Panc1 (cell line): ENCODE measurements around the gene GSG1L. TPM values are rescaled to one million over a fixed set of nuclear protein-coding genes. Genes with fewer than 3 reads are reported as not detected.

Source experiments
- ATAC-seq: fragments of 200-7000 bp; cut with Tn5 transposase; 2 replicates; pipeline ENCODE4 v1.9.1; 2020; ENCODE audit warnings: mild to moderate bottlenecking, moderate library complexity
- BruUV-seq: library from RNA; stranded (reverse); fragments of 400-500 nt; replicated peaks from 2 replicates; lab custom pipeline; 2021; lab: Mats Ljungman, UMichigan
- CTCF ChIA-PET: fragments of 300-600 bp; sonication (Branson Sonifier 250); formaldehyde crosslinking; loops from one replicate; lab custom pipeline; 2022; ENCODE audit warnings: antibody characterized with exemption; lab: Charles Lee
- POLR2A ChIA-PET: fragments of 300-600 bp; sonication (Branson Sonifier 250); formaldehyde crosslinking; loops from one replicate; lab custom pipeline; 2022; ENCODE audit warnings: antibody characterized with exemption; lab: Charles Lee
- DNase-seq: peaks from one replicate; pipeline ENCODE4 v3.0.0-alpha.2; 2010; ENCODE audit warnings: low read depth, low spot score
- H3K27ac ChIP-seq: 2 replicates; pipeline ENCODE4 v1.5.1; 2011; ENCODE audit warnings: mild to moderate bottlenecking, low read length, inconsistent platforms
- H3K27me3 ChIP-seq: fragments of 200-500 bp; sonication (Bioruptor generic); 2 replicates; pipeline ENCODE4 v1.6.0; 2014; ENCODE audit warnings: low read length, inconsistent platforms; ENCODE audit not compliant: control insufficient read depth, insufficient read depth
- H3K36me3 ChIP-seq: fragments of 200-500 bp; sonication (Bioruptor generic); 2 replicates; pipeline ENCODE4 v1.5.1; 2014; ENCODE audit warnings: inconsistent platforms, mild to moderate bottlenecking, low read length, moderate library complexity; ENCODE audit not compliant: control insufficient read depth, insufficient read depth
- H3K4me1 ChIP-seq: 2 replicates; pipeline ENCODE4 v1.5.1; 2011; ENCODE audit warnings: inconsistent platforms, mild to moderate bottlenecking, low read length, moderate library complexity; ENCODE audit not compliant: control insufficient read depth, insufficient read depth
- H3K4me3 ChIP-seq, 2 experiments: 2 replicates each; pipeline ENCODE4 v1.5.1; 2011 to 2012; ENCODE audit warnings: low read depth in 2 of 2, low read length in 2 of 2, mild to moderate bottlenecking in 2 of 2, inconsistent platforms in 1 of 2, moderate library complexity in 1 of 2
- H3K9me3 ChIP-seq: fragments of 200-500 bp; sonication (Bioruptor generic); 2 replicates; pipeline ENCODE4 v1.5.1; 2014; ENCODE audit warnings: low read depth, mild to moderate bottlenecking, inconsistent platforms, low read length, moderate library complexity; ENCODE audit not compliant: control insufficient read depth, insufficient read depth
- POLR2AphosphoS5 ChIP-seq: IDR thresholded peaks from 2 replicates; pipeline ENCODE4 v1.6.1; 2012; ENCODE audit warnings: mild to moderate bottlenecking, low read depth, low read length, moderate library complexity
- SIN3A ChIP-seq: IDR thresholded peaks from 2 replicates; pipeline ENCODE4 v1.6.1; 2012; ENCODE audit warnings: low read depth, mild to moderate bottlenecking, low read length, moderate library complexity, borderline replicate concordance; ENCODE audit not compliant: insufficient read depth
- TCF7L2 ChIP-seq: IDR thresholded peaks from 2 replicates; pipeline ENCODE4 v1.6.1; 2011; ENCODE audit warnings: mild to moderate bottlenecking, low read depth, low read length, inconsistent platforms
- in situ Hi-C: cut with HindIII; loops from 2 replicates; pipeline ENCODE4 v1.10.0; 2016; ENCODE audit warnings: low sequenced_read_pairs, low pct_unique_long_range_greater_than_20kb
- intact Hi-C: fragments of 100-400 bp; cut with micrococcal nuclease; formaldehyde crosslinking; loops from one replicate; pipeline ENCODE4 v1.10.0; 2022; ENCODE audit not compliant: unreplicated experiment
- total RNA-seq: library from RNA; stranded (reverse); gene quantifications from one replicate; pipeline ENCODE4 v1.2.1, GENCODE V29; 2021; ENCODE audit not compliant: unreplicated experiment
- TF ChIP-seq, protein P1 (sequence below): fragments of 450-650 bp; IDR thresholded peaks from 2 replicates; pipeline ENCODE4 v1.5.1; 2017; ENCODE audit warnings: mild to moderate bottlenecking
- TF ChIP-seq, protein P2 (sequence below), 2 experiments: IDR thresholded peaks; 2 replicates each; pipeline ENCODE4 v1.6.1; 2011 to 2012; ENCODE audit warnings: low read depth in 2 of 2, control low read depth in 1 of 2, low read length in 1 of 2, mild to moderate bottlenecking in 1 of 2, moderate library complexity in 1 of 2; ENCODE audit not compliant: insufficient read depth in 1 of 2

GSG1L gene
- total RNA-seq, 1 experiment from 2014 or later, result 0.08 TPM

DNA sequence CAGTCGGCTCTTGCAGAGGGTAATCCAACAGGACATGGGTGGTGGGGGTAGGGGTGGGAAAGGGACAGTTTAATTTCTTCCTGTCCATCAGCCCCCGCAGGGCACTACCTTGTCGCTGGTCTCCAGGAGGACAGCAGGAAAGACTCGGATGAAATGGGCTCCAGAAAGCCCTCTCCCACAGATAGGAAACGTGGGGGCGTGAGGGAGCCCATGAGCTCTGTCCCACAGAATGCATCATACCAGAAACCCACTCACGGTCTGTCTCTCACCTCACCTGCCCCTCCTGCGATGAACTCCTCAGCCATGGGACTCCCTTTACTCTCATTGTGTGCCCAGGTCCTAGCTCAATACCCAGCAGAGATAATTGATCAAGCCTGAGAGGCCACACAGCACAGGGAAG is 240.1 kb downstream of the GSG1L start:
- BruUV-seq, result no TSS peak
- Histone ChIP-seq H3K4me1 (no peaks in the 10 kb centered on the region), H3K4me3 (no peak overlapping the region), H3K9me3 (no peaks in the 10 kb centered on the region), H3K27ac (no peak overlapping the region), H3K27me3 (peaks cover 13% of the 10 kb centered on the region), H3K36me3 (no peaks in the 10 kb centered on the region; the same call in 1 of the 2 replicates)
- ATAC-seq (no peak), DNase-seq (no peak)
- POLR2A ChIA-PET, result no interaction called here
- in situ Hi-C loops (no loop called here), intact Hi-C loops (no loop called here)
- CTCF ChIA-PET, result no interaction called here
- TF ChIP-seq, protein P1, sequence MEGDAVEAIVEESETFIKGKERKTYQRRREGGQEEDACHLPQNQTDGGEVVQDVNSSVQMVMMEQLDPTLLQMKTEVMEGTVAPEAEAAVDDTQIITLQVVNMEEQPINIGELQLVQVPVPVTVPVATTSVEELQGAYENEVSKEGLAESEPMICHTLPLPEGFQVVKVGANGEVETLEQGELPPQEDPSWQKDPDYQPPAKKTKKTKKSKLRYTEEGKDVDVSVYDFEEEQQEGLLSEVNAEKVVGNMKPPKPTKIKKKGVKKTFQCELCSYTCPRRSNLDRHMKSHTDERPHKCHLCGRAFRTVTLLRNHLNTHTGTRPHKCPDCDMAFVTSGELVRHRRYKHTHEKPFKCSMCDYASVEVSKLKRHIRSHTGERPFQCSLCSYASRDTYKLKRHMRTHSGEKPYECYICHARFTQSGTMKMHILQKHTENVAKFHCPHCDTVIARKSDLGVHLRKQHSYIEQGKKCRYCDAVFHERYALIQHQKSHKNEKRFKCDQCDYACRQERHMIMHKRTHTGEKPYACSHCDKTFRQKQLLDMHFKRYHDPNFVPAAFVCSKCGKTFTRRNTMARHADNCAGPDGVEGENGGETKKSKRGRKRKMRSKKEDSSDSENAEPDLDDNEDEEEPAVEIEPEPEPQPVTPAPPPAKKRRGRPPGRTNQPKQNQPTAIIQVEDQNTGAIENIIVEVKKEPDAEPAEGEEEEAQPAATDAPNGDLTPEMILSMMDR, result no peak
- TF ChIP-seq, protein P2, sequence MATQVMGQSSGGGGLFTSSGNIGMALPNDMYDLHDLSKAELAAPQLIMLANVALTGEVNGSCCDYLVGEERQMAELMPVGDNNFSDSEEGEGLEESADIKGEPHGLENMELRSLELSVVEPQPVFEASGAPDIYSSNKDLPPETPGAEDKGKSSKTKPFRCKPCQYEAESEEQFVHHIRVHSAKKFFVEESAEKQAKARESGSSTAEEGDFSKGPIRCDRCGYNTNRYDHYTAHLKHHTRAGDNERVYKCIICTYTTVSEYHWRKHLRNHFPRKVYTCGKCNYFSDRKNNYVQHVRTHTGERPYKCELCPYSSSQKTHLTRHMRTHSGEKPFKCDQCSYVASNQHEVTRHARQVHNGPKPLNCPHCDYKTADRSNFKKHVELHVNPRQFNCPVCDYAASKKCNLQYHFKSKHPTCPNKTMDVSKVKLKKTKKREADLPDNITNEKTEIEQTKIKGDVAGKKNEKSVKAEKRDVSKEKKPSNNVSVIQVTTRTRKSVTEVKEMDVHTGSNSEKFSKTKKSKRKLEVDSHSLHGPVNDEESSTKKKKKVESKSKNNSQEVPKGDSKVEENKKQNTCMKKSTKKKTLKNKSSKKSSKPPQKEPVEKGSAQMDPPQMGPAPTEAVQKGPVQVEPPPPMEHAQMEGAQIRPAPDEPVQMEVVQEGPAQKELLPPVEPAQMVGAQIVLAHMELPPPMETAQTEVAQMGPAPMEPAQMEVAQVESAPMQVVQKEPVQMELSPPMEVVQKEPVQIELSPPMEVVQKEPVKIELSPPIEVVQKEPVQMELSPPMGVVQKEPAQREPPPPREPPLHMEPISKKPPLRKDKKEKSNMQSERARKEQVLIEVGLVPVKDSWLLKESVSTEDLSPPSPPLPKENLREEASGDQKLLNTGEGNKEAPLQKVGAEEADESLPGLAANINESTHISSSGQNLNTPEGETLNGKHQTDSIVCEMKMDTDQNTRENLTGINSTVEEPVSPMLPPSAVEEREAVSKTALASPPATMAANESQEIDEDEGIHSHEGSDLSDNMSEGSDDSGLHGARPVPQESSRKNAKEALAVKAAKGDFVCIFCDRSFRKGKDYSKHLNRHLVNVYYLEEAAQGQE (IDR thresholded peaks at IDR 0.05; ENCODE audit: insufficient read depth in 1 of 2, low read depth in 2 of 2, low read length in 1 of 2), result no peak
- TF ChIP-seq POLR2AphosphoS5 (no peak), SIN3A (no peak), TCF7L2 (no peak)

DNA sequence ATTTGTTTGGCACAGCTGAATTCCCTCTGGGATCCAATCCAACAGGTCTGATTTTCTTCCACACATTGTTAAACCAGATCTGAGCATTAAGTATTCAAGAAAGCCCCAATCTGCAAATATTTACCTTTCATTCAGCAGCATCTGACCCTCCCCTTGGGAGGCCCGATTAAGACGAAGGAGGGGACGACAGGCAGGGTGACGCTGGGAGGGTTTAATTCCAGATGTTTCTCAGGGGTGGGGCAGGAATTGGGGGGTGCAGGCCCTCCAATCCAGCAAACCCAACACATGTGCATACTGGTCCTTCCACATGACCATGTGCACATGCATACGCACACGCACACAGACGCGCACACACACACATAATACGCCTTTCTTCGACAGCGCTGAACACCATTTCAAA is 240.5 kb downstream of the GSG1L start:
- TF ChIP-seq SIN3A, result no peak
- TF ChIP-seq, protein P2 (IDR thresholded peaks at IDR 0.05; ENCODE audit: insufficient read depth in 1 of 2, low read depth in 2 of 2, low read length in 1 of 2), result no peak
- TF ChIP-seq TCF7L2, result no peak
- Histone ChIP-seq H3K4me1 (no peaks in the 10 kb centered on the region), H3K4me3 (no peak overlapping the region), H3K27ac (no peak overlapping the region), H3K9me3 (no peaks in the 10 kb centered on the region), H3K27me3 (peaks cover 17% of the 10 kb centered on the region), H3K36me3 (no peaks in the 10 kb centered on the region; the same call in 1 of the 2 replicates)
- ChIA-PET POLR2A (no interaction called here), CTCF (interaction anchor here (0.6 kb wide), 1 partner anchor 231 kb away, joined by 12 read pairs; no protein-coding TSS in a partner anchor)
- no peak for DNase-seq
- no peak for ATAC-seq
- no TSS peak for BruUV-seq
- intact Hi-C loops, result loop anchor here (1.0 kb wide), 1 partner anchor 7 kb away; no protein-coding TSS in a partner anchor
- in situ Hi-C loops, result no loop called here
